ENCODE data around the gene ERGIC1. TPM values are rescaled to one million over a fixed set of nuclear protein-coding genes. Genes with fewer than 3 reads are reported as not detected.
"Not testable (repeated sequence)": the region's sequence is repeated elsewhere in the genome, so short reads cannot be mapped to it uniquely, and the experiment has no call there.

The ERGIC1 gene
- total RNA-seq, 1 donor from 2014 or later, result 57.9 TPM

DNA sequence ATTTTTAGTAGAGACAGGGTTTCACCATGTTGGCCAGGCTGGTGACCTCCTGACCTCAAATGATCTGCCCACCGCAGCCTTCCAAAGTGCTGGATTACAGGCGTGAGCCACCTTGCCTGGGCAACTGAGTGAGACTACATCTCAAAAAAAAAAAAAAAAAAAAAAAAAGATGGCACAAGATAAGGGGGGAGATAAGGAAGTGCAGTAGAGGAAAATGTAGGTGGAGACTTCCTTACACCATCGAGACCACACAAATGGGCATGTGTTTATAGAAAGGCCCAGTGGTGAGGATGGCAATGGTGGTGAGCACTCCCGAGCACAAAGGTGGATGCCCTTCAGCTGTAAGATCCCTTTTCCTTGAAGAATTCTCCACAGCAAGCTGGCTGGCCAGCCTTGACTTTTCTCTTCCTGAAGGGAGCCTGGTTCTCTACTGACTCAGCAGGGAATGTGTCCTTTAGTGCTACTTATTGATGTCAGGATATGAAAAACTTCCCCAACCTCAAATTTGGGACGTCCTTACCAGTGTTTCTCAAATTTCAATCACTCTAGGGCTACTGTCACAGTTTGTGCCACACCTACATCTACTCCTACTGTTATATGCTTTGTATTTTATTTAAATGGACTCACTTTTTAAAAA, 28.2 kb downstream of the ERGIC1 start:
- no peak for DNase-seq (ENCODE audit: low read depth in 2 of 2)

DNA sequence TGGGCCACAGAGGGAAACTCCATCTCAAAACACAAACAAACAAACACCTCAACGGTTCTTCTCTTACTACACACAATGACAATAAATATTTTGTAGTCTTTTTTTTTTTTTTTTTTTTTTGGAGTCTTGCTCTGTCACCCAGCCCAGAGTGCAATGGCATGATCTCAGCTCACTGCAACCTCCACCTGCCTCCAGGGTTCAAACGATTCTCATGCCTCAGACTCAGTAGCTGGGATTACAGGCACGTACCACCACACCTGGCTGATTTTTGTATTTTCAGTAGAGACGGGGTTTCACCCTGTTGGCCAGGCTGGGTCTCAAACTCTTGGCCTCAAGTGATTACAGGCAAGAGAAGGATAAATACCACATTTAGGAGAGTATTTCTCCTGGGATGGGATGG, 30.1 kb downstream of the ERGIC1 start:
- DNase-seq (ENCODE audit: low read depth in 2 of 2), result not testable (repeated sequence)

- DNase-seq (ENCODE audit: low read depth in 2 of 2), result no peak
Observed at GRCh38 chr5:172864747-172865146, 30.7 kb downstream of the ERGIC1 start.

- DNase-seq (ENCODE audit: low read depth in 2 of 2), result no peak
Observed at GRCh38 chr5:172866378-172866777, 32.3 kb downstream of the ERGIC1 start.

DNA sequence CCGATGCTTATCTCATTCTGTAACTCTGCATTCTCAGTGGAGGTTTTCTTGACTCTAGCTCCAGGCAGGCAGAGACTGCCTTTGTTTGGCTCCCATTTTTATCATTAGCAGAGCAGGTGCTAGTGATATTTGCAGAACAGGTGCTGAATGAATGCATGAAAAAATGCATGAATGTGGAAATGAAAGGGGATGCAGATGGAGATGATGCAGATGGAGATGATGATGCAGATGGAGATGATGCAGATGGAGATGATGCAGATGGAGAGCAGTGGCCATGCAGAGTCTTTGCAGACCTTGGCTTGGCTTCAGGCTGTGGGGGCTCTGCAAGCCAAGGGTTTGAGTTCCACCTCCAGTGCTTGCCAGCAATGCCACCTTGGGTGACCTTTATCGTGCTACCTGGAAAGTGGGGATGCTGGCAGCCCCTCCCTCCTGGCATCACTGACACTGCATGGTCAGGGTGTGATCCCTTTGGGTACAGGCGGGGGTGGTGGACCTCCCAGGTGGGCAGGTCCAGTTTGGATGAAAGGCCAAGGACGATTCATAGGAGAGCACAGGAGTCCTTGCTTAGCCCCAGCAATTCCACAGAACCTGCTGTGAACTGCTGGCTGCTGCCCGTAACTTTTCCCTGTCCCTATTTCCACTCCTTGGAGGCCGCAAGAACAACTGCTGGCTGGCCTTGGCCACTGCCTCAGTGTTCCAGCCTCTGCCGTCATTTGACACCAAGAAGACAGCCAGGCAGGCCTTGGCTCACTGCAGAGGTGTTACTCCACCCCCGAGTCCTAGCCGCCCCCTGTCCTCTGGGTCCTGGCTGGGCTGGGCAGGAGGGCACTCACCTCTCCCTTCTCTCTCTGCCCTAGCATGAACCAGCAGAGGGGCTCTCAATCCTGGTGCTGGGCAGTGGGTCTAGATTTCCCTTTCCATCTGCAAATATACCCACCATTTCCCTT, 33.0 kb downstream of the ERGIC1 start:
- DNase-seq (ENCODE audit: low read depth in 2 of 2), result no peak

DNA sequence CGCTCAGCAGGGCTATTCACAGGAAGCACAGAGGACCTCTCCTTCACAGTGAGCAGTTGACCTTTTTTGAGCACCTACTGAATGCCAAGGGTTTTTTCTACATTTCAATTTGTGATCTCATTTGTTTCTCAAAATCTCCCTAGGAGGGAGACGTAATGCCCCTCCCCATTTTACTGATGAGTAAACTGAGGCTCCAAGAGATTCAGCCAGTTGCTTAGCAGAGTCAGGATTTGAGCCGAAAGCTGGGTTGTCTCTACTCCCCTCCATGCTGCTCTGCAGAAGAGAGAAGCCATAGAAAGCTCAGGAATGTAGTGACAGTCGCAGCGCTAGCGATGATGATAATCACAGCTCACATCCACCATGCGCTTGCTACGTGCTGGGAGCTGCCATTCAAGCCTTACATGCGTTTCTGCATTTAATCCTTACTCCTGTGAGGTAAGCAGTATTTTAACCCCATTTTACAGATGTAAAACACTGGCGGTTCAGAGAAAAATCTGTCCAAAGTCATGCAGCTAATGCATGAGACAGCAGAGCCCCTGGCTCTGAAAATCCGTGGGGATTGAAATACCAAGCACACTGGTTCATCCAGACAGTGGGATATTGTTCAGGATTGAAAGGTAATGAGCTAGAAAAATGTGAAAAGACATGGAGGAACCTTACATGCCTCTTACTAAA, 33.8 kb downstream of the ERGIC1 start:
- no peak for DNase-seq (ENCODE audit: low read depth in 2 of 2)

DNA sequence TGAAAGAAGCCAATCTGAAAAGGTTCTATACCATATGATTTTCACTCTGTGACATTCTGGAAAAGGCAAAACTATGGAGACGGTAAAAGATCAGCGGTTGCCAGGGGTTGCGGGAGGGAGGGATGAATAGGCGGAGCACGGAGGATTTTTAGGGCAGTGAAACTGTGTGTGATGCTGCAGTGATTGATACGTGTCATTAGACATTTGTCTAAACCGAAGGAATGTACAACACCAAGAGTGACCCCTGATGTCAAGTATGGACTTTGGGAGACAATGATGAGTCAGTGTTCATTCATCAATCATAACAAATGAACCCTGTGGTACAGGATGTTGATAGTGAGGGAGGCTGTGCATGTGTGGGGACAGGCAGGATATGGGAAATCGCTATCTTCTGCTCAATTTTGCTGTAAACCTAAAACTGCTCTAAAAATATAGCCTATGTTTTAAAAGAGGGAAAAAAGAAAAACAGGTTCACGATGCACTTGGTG, 34.4 kb downstream of the ERGIC1 start:
- DNase-seq (ENCODE audit: low read depth in 2 of 2), result peak in 1 of 2 donors; percentile 87

DNA sequence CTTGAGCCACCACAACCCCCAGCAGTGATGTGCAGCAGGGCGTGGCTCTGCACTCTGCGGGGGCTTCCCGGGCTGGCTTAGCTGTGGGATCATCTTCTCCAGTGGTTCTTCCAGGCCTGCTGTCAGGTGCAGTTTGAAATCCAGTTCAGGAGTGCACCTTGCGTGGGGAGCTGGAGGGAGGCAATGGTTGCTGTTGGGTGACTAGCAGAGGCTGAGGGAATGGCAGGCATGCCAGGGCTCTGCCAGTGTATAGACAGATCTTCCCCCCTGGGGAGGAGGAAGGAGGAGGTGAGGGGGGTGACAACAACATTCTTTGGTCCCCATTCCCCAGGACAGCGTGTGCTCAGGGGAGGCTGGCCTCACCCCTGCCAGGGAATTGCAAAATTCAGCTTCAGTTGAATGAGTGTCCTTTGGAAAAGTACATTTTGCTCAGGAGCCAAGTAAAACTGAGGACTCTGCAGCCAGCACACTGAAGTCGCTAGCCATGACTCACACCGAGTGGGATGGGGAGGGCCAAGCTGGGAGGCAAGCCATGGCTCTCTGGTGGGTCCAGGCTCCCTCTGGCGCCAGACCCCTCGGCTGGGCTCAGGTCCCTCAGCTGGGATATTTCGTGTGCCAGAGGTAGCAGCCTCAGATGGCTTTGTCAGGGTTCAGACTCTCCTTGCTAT, 35.0 kb downstream of the ERGIC1 start:
- DNase-seq (ENCODE audit: low read depth in 2 of 2), result peak; percentile 85 to 96

DNA sequence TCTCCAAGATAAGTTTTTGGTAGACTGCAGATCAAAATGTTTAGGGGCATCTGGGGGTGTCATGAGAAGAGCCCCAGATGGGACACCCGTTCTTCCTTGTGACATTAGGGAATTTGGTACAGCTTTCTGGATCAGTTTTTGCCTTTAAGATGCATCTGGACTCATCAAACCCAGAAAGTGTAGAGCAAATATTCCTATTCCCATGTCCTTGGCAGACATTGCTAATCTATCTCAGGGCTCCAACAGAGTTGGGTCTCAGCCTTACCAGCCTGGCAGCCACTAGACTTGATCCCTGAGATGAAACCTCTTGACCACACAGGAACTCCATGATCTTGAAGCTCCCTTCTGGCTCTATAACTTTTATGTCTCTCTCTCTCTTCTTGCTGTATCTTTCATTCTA, 35.6 kb downstream of the ERGIC1 start:
- DNase-seq (ENCODE audit: low read depth in 2 of 2), result no peak

GRCh38 chr5:172870291-172870714, 36.3 kb downstream of the ERGIC1 start:
- DNase-seq (ENCODE audit: low read depth in 2 of 2), result peak; percentile 96 to 100

DNA sequence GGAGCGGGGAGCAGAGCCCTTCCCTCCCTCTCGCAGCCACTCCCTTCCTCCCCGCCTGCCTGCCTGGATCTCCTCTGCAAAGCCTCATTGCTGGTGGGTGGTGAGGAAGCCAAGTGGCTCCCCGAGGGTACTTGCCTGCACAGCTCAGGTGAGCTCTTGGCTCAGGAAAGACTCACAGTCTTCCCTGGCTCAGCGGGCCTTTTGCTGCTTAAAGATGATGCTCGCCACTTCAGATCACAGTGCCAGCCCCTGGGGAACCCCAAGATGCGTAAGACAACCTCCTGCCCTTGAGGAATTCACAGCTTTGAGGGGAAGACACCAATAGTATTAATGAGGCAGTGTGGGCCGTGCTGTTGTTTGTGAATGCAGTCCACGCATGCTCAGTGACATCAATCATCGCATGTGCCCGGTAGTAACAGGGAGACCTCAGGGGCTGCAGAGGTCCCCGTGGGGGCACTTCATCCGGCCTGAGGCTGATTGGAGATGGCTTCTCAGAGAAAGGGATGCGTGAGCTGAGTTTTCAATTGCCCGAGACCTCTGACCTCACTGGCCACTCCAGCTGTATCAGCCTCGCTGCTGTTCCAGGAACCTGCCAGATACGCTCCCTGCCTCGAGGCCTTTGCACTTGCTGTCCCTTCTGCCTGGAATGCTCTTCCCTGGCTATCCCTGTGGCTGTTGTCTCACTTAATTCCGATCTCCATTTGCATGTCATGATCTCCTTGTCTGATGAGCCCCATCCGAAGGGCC, 36.8 kb downstream of the ERGIC1 start:
- peak in 1 of 2 donors; percentile 73 for DNase-seq (ENCODE audit: low read depth in 2 of 2)

- DNase-seq (ENCODE audit: low read depth in 2 of 2), result no peak
Observed at GRCh38 chr5:172871536-172871935, 37.5 kb downstream of the ERGIC1 start.

DNA sequence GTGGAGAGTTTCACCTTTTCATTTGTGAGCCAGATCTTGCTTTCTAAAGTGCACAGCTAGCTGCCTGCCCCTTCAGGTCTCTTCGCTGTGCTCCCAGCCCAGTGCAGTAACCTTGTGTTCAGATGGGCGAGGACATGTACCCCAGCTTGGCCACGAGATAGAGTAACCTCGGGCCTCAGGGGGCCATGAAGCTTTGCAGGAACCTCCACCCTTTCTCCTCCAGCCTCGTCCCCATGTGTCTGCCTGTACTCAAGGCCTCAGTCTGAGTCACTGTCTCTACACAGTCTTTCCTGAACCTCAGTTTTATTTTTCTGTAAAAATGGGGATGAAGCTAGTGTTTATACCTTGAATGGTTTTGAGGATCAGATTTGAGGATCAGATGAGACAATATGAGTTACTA, 37.9 kb downstream of the ERGIC1 start:
- DNase-seq (ENCODE audit: low read depth in 2 of 2), result peak in 1 of 2 donors; percentile 52

- peak; percentile 87 to 92 for DNase-seq (ENCODE audit: low read depth in 2 of 2)
Observed at GRCh38 chr5:172872997-172873491, 39.0 kb downstream of the ERGIC1 start.

DNA sequence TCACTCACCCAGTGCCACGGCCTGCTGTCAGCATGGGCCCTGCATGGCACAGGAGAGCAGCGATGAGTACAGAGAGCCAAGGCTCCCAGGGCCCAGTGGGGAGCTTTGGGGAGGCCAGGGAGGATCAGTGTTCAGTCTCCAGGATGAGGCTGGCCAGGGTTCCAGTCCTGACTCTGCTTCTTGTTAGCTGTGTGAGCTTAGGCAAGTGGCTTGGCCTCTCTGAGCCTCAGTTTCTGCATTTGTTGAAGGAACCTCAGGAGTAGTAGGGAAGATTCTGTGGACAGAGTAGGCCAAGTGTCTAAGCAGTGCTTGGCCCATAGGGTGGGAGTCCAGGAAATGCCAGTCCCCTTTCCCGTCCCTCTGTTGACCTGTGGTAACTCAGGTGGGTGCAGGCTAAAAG, 39.5 kb downstream of the ERGIC1 start:
- no peak for DNase-seq (ENCODE audit: low read depth in 2 of 2)

GRCh38 chr5:172874647-172875504, 40.8 kb downstream of the ERGIC1 start:
- no peak for DNase-seq (ENCODE audit: low read depth in 2 of 2)

DNA sequence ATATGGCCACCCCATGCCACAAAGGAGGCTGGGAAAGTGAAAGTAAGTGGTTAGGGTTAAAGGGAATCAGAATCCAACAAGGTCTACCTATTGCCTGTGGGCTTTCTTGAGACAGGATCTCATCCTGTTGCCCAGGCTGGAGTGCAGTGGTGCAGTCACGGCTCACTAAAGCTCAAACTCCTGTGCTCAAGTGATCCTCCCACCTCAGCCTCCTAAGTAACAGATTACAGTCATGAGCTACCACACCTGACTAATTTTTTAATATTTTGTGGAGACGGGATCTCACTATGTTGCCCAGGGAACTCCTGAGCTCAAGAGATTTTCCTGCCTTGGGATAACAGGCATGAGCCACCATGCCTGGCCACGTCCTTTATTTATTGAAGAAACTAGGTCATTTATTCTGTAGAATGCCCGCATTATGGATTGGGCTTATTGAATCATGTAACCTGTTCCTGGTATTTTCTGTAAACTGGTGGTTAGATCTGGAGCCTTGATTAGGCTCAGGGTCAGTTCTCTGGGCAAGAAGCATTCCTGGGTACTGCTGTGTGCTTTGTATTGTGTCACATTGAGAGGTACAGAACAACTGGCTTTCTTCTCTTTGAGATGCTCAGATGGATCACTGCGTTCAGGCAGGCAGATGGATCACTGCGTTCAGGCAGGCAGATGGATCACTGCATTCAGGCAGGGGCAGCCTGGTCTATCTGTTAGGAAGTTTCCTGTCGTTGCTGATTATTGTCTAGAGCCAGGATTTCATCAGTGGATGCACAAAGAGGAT, 41.6 kb downstream of the ERGIC1 start:
- DNase-seq (ENCODE audit: low read depth in 2 of 2), result no peak

DNA sequence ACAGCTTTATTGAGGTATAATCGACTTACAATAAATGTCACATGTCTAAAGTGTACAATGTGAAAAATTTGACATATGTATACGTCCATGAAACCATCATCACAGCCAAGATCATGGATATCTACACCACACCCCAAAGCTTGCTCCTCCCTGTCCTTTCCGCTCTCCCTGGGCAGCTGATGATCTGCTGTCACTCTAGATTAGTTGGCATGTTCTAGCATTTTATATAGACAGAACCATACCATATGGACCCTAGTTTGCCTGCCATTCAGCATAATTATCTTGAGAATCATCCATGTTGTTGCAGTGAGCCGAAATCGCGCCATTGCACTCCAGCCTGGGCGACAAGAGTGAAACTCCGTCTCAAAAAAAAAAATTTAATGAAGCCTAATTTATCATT, 42.5 kb downstream of the ERGIC1 start:
- no peak for DNase-seq (ENCODE audit: low read depth in 2 of 2)
